HL-60 (cell line): ENCODE data around the gene MTMR3.

Experiments
- CTCF ChIP-seq: IDR thresholded peaks from one replicate; pipeline ENCODE4 v1.5.1; 2011; ENCODE audit warnings: low read length, control low read depth, inconsistent platforms; ENCODE audit not compliant: insufficient read depth
- GABPA ChIP-seq: IDR thresholded peaks from 2 replicates; pipeline ENCODE4 v1.6.1; 2012; ENCODE audit warnings: low read depth
- TF ChIP-seq, protein P1 (sequence below): IDR thresholded peaks from 2 replicates; pipeline ENCODE4 v1.6.1; 2012; ENCODE audit warnings: low read depth; ENCODE audit not compliant: insufficient replicate concordance

DNA sequence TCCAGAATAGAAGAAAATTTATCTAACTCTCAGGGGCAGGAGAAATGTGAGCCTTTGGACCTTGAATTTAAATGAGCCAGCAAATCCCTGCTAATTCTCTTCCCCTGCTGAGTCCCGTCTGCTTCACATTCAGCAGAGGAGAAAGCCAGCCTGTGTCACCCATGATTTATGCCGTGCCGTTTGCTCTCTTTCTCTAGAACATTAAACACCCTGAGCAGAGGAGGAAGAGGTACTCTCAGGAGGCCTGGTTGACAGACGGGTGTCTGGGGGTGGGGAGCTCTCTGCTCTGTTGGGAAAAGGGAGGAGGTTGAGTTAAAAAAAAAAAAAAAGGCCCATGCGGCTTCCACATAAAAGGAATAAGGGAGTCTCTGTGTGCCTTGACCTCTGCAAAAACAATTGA is 11.3 kb upstream of the MTMR3 start:
- no peak for TF ChIP-seq CTCF
- no peak for TF ChIP-seq GABPA
- TF ChIP-seq, protein P1, sequence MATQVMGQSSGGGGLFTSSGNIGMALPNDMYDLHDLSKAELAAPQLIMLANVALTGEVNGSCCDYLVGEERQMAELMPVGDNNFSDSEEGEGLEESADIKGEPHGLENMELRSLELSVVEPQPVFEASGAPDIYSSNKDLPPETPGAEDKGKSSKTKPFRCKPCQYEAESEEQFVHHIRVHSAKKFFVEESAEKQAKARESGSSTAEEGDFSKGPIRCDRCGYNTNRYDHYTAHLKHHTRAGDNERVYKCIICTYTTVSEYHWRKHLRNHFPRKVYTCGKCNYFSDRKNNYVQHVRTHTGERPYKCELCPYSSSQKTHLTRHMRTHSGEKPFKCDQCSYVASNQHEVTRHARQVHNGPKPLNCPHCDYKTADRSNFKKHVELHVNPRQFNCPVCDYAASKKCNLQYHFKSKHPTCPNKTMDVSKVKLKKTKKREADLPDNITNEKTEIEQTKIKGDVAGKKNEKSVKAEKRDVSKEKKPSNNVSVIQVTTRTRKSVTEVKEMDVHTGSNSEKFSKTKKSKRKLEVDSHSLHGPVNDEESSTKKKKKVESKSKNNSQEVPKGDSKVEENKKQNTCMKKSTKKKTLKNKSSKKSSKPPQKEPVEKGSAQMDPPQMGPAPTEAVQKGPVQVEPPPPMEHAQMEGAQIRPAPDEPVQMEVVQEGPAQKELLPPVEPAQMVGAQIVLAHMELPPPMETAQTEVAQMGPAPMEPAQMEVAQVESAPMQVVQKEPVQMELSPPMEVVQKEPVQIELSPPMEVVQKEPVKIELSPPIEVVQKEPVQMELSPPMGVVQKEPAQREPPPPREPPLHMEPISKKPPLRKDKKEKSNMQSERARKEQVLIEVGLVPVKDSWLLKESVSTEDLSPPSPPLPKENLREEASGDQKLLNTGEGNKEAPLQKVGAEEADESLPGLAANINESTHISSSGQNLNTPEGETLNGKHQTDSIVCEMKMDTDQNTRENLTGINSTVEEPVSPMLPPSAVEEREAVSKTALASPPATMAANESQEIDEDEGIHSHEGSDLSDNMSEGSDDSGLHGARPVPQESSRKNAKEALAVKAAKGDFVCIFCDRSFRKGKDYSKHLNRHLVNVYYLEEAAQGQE = no peak
